CD4-positive, alpha-beta T cell treated with Interleukin-4 for 4 hours (primary cell): Measurements from ENCODE around the gene UBE2U.
"Not testable (repeated sequence)": the region's sequence is repeated elsewhere in the genome, so short reads cannot be mapped to it uniquely, and the experiment has no call there.

Experiments used
- DNase-seq: peaks from one replicate; pipeline ENCODE4 v3.0.0-alpha.2; 2020

UBE2U gene

GRCh38 chr1:64194168-64195080 is 9.0 kb upstream of the UBE2U start:
- no peak for DNase-seq

- DNase-seq = no peak
Observed at GRCh38 chr1:64195081-64195395, 8.4 kb upstream of the UBE2U start.

- no peak for DNase-seq
Observed at GRCh38 chr1:64196074-64196870, 7.2 kb upstream of the UBE2U start.

GRCh38 chr1:64197076-64197475 is 6.3 kb upstream of the UBE2U start:
- no peak for DNase-seq

- DNase-seq = no peak
Observed at GRCh38 chr1:64199154-64199553, 4.3 kb upstream of the UBE2U start.

GRCh38 chr1:64200064-64200463 is 3.4 kb upstream of the UBE2U start:
- DNase-seq = no peak

- DNase-seq = no peak
Observed at GRCh38 chr1:64209221-64209620, 5.8 kb downstream of the UBE2U start.

GRCh38 chr1:64212031-64212430 is 8.6 kb downstream of the UBE2U start:
- no peak for DNase-seq

GRCh38 chr1:64215576-64215975 is 12.2 kb downstream of the UBE2U start:
- no peak for DNase-seq

- DNase-seq = no peak
Observed at GRCh38 chr1:64220241-64220640, 16.8 kb downstream of the UBE2U start.

- no peak for DNase-seq
Observed at GRCh38 chr1:64223329-64224151, 20.1 kb downstream of the UBE2U start.

GRCh38 chr1:64224236-64224635 is 20.8 kb downstream of the UBE2U start:
- not testable (repeated sequence) for DNase-seq

- no peak for DNase-seq
Observed at GRCh38 chr1:64228167-64228957, 24.9 kb downstream of the UBE2U start.

GRCh38 chr1:64229307-64229706 is 25.9 kb downstream of the UBE2U start:
- no peak for DNase-seq

GRCh38 chr1:64231153-64231552 is 27.7 kb downstream of the UBE2U start:
- no peak for DNase-seq

- DNase-seq = no peak
Observed at GRCh38 chr1:64231654-64232053, 28.2 kb downstream of the UBE2U start.

- DNase-seq = no peak
Observed at GRCh38 chr1:64234714-64235113, 31.3 kb downstream of the UBE2U start.

GRCh38 chr1:64235181-64235580 is 31.8 kb downstream of the UBE2U start:
- no peak for DNase-seq

GRCh38 chr1:64235910-64236309 is 32.5 kb downstream of the UBE2U start:
- DNase-seq = no peak

GRCh38 chr1:64236541-64236954 is 33.1 kb downstream of the UBE2U start:
- DNase-seq = no peak

GRCh38 chr1:64239519-64239918 is 36.1 kb downstream of the UBE2U start:
- DNase-seq = not testable (repeated sequence)

- DNase-seq = no peak
Observed at GRCh38 chr1:64240206-64240605, 36.8 kb downstream of the UBE2U start.
